HUES6 (cell line): Measurements from ENCODE around the gene ACR.
"Not testable (repeated sequence)": the region's sequence is repeated elsewhere in the genome, so short reads cannot be mapped to it uniquely, and the experiment has no call there.

Experiments
- H3K27ac ChIP-seq: 2 replicates; pipeline ENCODE4 v1.7.0; 2013; ENCODE audit warnings: low read depth, mild to moderate bottlenecking, low read length, inconsistent platforms
- H3K27me3 ChIP-seq: 2 replicates; pipeline ENCODE4 v1.6.1; 2013; ENCODE audit warnings: low read length; ENCODE audit not compliant: control insufficient read depth, insufficient read depth
- H3K36me3 ChIP-seq: 2 replicates; pipeline ENCODE4 v1.6.1; 2013; ENCODE audit warnings: low read length; ENCODE audit not compliant: control insufficient read depth, insufficient read depth
- H3K4me1 ChIP-seq: 2 replicates; pipeline ENCODE4 v1.6.1; 2013; ENCODE audit warnings: low read length; ENCODE audit not compliant: control insufficient read depth, insufficient read depth
- H3K4me3 ChIP-seq: 2 replicates; pipeline ENCODE4 v1.5.1; 2013; ENCODE audit warnings: low read depth, low read length
- H3K9ac ChIP-seq: one replicate; pipeline ENCODE4 v1.6.1; 2013; ENCODE audit warnings: mild to moderate bottlenecking, low read length
- H3K9me3 ChIP-seq: 2 replicates; pipeline ENCODE4 v1.6.1; 2013; ENCODE audit warnings: low read depth, low read length; ENCODE audit not compliant: control insufficient read depth, insufficient read depth

Gene ACR

DNA sequence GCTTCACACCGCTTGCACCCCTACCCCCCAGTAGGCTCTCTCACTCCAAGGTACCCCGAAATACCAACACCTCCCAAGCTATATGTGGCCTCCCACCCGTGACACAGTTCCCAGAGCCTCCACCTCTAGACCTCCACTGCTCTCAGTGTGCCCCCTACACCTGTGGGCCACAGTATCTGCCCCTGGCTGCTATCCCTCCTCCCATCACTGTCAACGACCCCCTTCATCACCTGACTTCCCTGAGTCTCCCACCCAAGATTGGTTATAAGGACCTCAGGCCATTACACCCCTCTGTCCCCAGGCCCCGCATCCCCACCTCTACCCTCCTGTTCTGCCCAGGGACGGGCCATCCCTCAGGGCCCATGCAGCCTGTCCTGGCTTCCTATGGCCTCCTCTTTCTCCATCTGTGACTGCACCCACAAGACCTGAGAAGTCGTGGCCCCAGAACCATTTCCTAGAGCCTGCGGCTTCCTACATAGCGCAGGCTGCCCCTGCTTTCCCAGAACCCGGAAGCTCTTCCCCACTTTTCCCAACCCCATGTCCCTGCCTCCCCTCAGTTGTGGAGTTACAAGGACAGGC is 734 bp downstream of the ACR start:
- H3K9me3 ChIP-seq = no peaks in the 10 kb centered on the region
- H3K27ac ChIP-seq = no peak overlapping the region
- H3K9ac ChIP-seq = no peak overlapping the region
- H3K4me3 ChIP-seq = no peak overlapping the region
- H3K4me1 ChIP-seq = no peaks in the 10 kb centered on the region
- H3K36me3 ChIP-seq = no peaks in the 10 kb centered on the region
- peaks cover 86% of the 10 kb centered on the region for H3K27me3 ChIP-seq

DNA sequence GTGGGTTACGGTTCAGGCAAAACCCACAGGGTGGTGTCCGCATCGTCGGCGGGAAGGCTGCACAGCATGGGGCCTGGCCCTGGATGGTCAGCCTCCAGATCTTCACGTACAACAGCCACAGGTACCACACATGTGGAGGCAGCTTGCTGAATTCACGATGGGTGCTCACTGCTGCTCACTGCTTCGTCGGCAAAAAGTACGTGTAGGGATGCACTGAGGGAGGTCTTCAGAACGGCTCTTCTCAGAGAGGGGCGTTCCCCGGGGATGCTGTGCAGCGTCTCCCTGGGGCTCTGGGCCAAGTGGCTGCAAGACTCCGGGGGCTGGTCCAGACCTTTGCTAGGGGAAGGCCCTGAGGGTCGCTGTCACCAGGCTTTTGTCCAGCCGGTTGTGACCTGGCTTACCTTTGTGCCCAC is 1.3 kb downstream of the ACR start:
- no peaks in the 10 kb centered on the region for H3K36me3 ChIP-seq
- peaks cover 83% of the 10 kb centered on the region for H3K27me3 ChIP-seq
- H3K9ac ChIP-seq = no peak overlapping the region
- no peaks in the 10 kb centered on the region for H3K4me1 ChIP-seq
- no peak overlapping the region for H3K4me3 ChIP-seq
- H3K9me3 ChIP-seq = no peaks in the 10 kb centered on the region
- H3K27ac ChIP-seq = no peak overlapping the region

DNA sequence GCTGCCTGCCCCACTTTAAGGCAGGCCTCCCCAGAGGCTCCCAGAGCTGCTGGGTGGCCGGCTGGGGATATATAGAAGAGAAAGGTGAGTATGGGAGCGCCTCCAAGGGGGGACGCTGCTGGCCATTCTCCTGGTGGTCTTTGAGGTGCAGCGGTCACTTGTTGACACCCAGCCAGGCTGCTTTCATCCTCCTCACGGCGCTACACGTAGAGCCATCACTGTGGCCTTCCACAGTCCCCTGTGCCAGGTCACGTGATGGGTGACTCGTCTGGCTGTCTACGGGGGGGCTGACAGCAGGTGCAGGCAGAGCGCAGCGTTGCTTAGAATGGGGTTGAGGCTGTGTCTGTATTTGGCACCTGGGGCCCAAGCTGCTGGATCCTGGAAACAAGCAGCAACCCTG is 1.9 kb downstream of the ACR start:
- Histone ChIP-seq H3K9me3 (no peaks in the 10 kb centered on the region), H3K27ac (no peak overlapping the region), H3K27me3 (peaks cover 80% of the 10 kb centered on the region), H3K36me3 (no peaks in the 10 kb centered on the region), H3K4me3 (no peak overlapping the region), H3K9ac (no peak overlapping the region), H3K4me1 (no peaks in the 10 kb centered on the region)

DNA sequence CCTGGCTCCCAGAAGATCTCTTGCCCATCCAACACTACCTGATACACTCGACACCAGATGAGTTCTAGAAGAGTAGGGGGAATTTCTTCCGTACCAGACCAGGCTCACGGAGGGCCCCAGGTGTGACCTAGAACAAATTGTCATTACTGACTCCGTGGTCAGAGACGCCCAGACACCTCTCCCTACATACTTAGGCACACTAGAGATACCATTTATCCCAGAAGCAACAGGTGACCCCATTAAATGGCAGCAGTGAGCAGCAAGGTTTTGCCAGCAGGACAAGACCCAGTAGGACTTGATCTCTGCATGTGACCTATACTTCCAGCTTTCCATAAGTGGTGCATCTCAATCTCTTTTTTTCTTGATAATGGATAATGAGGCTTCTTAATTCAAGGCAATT is 2.7 kb downstream of the ACR start:
- not testable (repeated sequence) for H3K4me1 ChIP-seq, H3K4me3 ChIP-seq, H3K9me3 ChIP-seq, H3K27ac ChIP-seq, H3K9ac ChIP-seq, H3K36me3 ChIP-seq
- peaks cover 76% of the 10 kb centered on the region for H3K27me3 ChIP-seq

DNA sequence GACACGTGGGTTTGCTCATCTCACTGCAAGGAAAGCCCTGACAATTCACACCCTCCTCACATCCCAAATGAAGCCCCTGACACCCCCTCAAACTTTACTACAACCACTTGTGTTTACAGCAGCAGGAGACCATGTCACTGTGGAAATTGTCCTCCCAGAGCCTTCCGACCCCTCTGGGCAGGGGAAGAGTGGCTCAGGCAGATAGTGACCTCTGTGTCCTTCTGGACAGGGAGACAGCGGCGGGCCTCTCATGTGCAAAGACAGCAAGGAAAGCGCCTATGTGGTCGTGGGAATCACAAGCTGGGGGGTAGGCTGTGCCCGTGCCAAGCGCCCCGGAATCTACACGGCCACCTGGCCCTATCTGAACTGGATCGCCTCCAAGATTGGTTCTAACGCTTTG is 6.4 kb downstream of the ACR start:
- not testable (repeated sequence) for H3K4me1 ChIP-seq, H3K27ac ChIP-seq, H3K9me3 ChIP-seq, H3K9ac ChIP-seq, H3K4me3 ChIP-seq, H3K36me3 ChIP-seq
- H3K27me3 ChIP-seq = peaks cover 60% of the 10 kb centered on the region

DNA sequence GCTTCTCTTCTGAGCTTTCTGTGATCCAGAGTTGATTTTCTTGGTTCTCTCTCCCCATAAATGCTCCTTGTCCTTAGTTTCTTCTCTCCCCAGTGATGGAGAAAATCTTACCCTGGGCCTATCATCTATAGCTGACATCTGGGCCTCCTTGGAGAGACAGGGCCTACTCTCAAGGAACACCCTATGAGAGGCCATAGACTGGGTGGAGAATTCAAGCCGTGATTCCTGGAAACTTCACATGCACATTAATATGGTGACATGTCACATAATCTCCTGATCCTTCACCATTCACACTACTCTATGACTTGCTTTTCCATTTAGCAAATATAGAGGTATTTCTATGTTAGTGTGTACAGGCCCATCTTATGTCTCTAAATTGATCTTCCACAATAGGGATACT is 9.5 kb downstream of the ACR start:
- not testable (repeated sequence) for H3K36me3 ChIP-seq, H3K4me3 ChIP-seq, H3K9ac ChIP-seq, H3K9me3 ChIP-seq, H3K27ac ChIP-seq, H3K4me1 ChIP-seq
- H3K27me3 ChIP-seq = peaks cover 42% of the 10 kb centered on the region

DNA sequence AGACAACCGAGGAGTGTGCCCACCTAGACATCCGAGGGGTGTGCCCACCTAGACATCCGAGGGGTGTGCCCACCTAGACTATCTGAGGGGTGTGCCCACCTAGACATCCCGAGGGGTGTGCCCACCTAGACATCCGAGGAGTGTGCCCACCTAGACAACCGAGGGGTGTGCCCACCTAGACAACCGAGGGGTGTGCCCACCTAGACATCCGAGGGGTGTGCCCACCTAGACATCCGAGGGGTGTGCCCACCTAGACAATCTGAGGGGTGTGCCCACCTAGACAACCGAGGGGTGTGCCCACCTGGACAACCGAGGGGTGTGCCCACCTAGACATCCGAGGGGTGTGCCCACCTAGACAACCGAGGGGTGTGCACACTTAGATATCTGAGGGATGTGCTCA is 10.6 kb downstream of the ACR start:
- not testable (repeated sequence) for H3K9ac ChIP-seq, H3K9me3 ChIP-seq, H3K27ac ChIP-seq

DNA sequence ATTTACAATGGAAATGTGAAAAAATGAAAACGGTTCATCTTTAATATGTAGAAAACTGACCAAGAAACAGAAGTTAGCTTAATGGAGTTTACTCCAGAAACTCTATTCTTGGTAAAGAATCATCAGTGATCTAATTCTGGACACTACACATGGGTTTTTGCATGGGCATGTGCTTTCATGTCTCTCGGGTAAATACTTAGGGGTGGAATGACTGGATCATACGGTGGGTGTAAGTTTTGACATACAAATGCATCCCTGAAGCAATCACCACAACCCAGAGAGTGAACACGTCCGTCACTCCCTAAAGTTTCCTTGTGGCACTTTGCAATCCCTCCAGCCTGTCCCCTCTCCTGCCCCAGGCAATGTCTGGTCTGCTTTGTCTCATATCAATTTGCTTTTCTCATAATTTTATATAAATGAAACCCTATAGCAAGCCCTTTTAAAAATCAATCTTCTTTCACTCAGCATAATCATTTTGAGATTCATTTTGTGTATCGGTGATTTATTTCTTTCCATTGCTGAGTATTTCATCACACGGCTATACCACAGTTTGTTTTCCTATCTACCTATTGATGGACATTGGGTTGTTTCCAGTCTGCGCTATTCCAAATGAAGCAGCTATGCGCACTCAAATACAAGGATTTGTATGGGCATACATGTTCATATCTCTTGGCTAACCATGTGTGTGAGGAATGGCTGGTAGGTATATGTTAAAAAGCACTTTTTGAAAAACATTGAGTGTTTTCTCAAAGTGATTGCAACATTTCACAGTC is 11.5 kb downstream of the ACR start:
- not testable (repeated sequence) for H3K9ac ChIP-seq, H3K9me3 ChIP-seq, H3K36me3 ChIP-seq, H3K4me3 ChIP-seq, H3K27ac ChIP-seq, H3K4me1 ChIP-seq
- H3K27me3 ChIP-seq = peaks cover 38% of the 10 kb centered on the region

More for the DNA sequence above, 10.6 kb downstream of the ACR start:
- H3K4me1 ChIP-seq, H3K36me3 ChIP-seq, H3K4me3 ChIP-seq: not testable (repeated sequence)
- H3K27me3 ChIP-seq = peaks cover 42% of the 10 kb centered on the region

DNA sequence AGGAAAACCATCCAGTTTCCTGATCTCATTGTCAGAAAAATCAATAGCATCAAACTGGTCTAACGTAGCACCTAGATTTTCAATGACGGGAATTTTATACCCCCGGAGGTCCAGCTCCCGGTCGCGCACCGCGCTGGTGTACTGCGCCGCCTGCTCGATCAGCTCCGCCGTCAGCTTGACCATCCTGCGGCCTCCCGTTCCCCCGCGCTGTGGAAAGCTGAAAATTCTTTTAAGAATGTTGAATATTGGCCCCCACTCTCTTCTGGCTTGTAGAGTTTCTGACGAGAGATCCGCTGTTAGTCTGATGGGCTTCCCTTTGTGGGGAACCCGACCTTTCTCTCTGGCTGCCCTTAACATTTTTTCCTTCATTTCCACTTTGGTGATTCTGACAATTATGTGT is 17.2 kb downstream of the ACR start:
- peaks cover 42% of the 10 kb centered on the region for H3K27me3 ChIP-seq
- H3K27ac ChIP-seq, H3K36me3 ChIP-seq, H3K4me3 ChIP-seq, H3K4me1 ChIP-seq, H3K9ac ChIP-seq, H3K9me3 ChIP-seq: not testable (repeated sequence)

DNA sequence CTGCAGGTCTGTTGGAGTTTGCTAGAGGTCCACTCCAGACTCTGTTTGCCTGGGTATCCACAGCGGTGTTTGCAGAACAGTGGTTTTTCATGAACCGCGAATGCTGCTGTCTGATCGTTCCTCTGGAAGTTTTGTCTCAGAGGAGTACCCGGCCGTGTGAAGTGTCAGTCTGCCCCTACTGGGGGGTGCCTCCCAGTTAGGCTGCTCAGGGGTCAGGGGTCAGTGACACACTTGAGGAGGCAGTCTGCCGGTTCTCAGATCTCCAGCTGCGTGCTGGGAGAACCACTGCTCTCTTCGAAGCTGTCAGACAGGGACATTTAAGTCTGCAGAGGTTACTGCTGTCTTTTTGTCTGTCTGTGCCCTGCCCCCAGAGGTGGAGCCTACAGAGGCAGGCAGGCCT is 18.4 kb downstream of the ACR start:
- H3K27ac ChIP-seq, H3K4me1 ChIP-seq, H3K9me3 ChIP-seq, H3K9ac ChIP-seq, H3K4me3 ChIP-seq, H3K36me3 ChIP-seq: not testable (repeated sequence)
- H3K27me3 ChIP-seq = peaks cover 44% of the 10 kb centered on the region

DNA sequence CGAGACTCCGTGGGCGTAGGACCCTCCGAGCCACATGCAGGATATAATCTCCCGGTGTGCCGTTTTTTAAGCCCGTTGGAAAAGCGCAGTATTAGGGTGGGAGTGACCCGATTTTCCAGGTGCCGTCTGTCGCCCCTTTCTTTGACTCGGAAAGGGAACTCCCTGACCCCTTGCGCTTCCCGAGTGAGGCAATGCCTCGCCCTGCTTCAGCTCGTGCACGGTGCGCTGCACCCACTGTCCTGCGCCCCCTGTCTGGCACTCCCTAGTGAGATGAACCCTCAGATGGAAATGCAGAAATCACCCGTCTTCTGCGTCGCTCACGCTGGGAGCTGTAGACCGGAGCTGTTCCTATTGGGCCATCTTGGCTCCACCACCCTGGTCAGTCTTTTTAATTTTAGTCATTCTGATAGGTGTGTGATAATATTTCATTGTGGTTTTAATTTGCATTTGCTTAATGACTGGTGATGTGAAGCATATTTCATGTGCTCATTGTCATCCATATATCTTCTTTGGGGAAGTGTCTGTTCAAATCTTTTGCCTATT is 19.0 kb downstream of the ACR start:
- peaks cover 46% of the 10 kb centered on the region for H3K27me3 ChIP-seq
- peak overlapping the region; percentile 82 for H3K4me3 ChIP-seq
- peak overlapping the region; percentile 73 for H3K9ac ChIP-seq
- H3K4me1 ChIP-seq, H3K27ac ChIP-seq, H3K36me3 ChIP-seq, H3K9me3 ChIP-seq: not testable (repeated sequence)
